ENCODE measurements around the gene DNASE2B. TPM values are rescaled to one million over a fixed set of nuclear protein-coding genes. Genes with fewer than 3 reads are reported as not detected.

DNASE2B gene
- total RNA-seq, 1 donor from 2014 or later: not detected

DNA sequence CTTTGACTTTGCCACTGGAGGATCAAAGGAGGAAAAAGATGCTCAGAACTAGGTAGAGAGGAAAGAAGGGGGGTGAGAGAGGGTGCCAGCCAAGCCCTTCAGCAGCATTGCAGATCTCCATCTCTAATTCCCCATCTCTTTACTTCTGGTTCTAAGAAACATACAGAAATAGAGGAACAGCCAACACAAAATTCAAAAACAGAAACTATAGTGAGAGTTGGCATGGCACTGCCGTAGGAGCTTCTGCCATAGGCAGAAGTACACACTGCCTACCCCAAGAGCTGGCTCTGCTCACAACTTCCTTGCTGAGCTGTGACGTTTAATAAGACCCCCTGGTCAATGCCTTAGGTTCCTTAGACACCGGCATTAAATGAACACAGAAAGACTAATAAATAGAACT is 54.2 kb downstream of the DNASE2B start:
- no peak for DNase-seq (ENCODE audit: extremely low spot score in 2 of 2)
- H3K27me3 ChIP-seq: no peaks in the 10 kb centered on the region
- no peak for TF ChIP-seq POLR2A (IDR thresholded peaks at IDR 0.05)
- TF ChIP-seq POLR2AphosphoS5 (IDR thresholded peaks at IDR 0.05; ENCODE audit: insufficient read depth in 1 of 2, low read depth in 1 of 2): no peak
- TF ChIP-seq, protein P1, sequence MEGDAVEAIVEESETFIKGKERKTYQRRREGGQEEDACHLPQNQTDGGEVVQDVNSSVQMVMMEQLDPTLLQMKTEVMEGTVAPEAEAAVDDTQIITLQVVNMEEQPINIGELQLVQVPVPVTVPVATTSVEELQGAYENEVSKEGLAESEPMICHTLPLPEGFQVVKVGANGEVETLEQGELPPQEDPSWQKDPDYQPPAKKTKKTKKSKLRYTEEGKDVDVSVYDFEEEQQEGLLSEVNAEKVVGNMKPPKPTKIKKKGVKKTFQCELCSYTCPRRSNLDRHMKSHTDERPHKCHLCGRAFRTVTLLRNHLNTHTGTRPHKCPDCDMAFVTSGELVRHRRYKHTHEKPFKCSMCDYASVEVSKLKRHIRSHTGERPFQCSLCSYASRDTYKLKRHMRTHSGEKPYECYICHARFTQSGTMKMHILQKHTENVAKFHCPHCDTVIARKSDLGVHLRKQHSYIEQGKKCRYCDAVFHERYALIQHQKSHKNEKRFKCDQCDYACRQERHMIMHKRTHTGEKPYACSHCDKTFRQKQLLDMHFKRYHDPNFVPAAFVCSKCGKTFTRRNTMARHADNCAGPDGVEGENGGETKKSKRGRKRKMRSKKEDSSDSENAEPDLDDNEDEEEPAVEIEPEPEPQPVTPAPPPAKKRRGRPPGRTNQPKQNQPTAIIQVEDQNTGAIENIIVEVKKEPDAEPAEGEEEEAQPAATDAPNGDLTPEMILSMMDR (IDR thresholded peaks at IDR 0.05): no peak
- no peaks in the 10 kb centered on the region for H3K4me1 ChIP-seq
- intact Hi-C loops (cut with DNase I): no loop called here
- H3K36me3 ChIP-seq: no peaks in the 10 kb centered on the region
- no peaks in the 10 kb centered on the region for H3K9me3 ChIP-seq
- no peak overlapping the region for H3K27ac ChIP-seq
- H3K4me3 ChIP-seq: no peak overlapping the region

GRCh38 chr1:84462118-84462517 is 63.8 kb downstream of the DNASE2B start:
- Histone ChIP-seq H3K4me3 (no peak overlapping the region), H3K9me3 (no peaks in the 10 kb centered on the region), H3K4me1 (no peaks in the 10 kb centered on the region), H3K36me3 (no peaks in the 10 kb centered on the region), H3K27ac (no peak overlapping the region), H3K27me3 (no peaks in the 10 kb centered on the region)
- TF ChIP-seq POLR2A (IDR thresholded peaks at IDR 0.05): no peak
- TF ChIP-seq, protein P1 (IDR thresholded peaks at IDR 0.05): no peak
- intact Hi-C loops (cut with DNase I): no loop called here
- DNase-seq (ENCODE audit: extremely low spot score in 2 of 2): no peak

Other genes with a start within 250 kb of the DNASE2B start
- gene SAMD13, start 96.8 kb upstream of the DNASE2B start, total RNA-seq: not detected
- 23.8 TPM for gene RPF1, start 80.8 kb downstream of the DNASE2B start, total RNA-seq
- 0.25 TPM for gene SPATA1, start 107.9 kb downstream of the DNASE2B start, total RNA-seq
- gene GNG5, start 108.1 kb downstream of the DNASE2B start, total RNA-seq: 95.3 TPM
- 9.3 TPM for gene CTBS, start 176.0 kb downstream of the DNASE2B start, total RNA-seq

Measured in vagina (tissue), 2 donors.